Breast epithelium (tissue), 4 donors: ENCODE data around the gene PTPN21. TPM values are rescaled to one million over a fixed set of nuclear protein-coding genes. Genes with fewer than 3 reads are reported as not detected.

Experiments
- DNase-seq, 2 donors: peaks; one replicate each; pipeline ENCODE4 v3.0.0-alpha.2; 2019; ENCODE audit warnings: low spot score in 2 of 2
- H3K27ac ChIP-seq, 2 donors: fragments of 200-600 bp; sonication (generic) in 1 of 2; one replicate each; pipeline ENCODE4 v1.5.1; 2016 to 2019; ENCODE audit warnings: mild to moderate bottlenecking in 1 of 2
- H3K27me3 ChIP-seq, 2 donors: fragments of 200-600 bp; sonication (generic) in 1 of 2; one replicate each; pipeline versions ENCODE4 v1.5.1 to v1.6.0; 2017 to 2019; ENCODE audit warnings: control low read depth in 1 of 2, mild to moderate bottlenecking in 1 of 2
- H3K36me3 ChIP-seq: fragments of 200-600 bp; one replicate; pipeline ENCODE4 v1.5.1; 2019
- H3K4me1 ChIP-seq, 2 donors: fragments of 200-600 bp; sonication (generic); one replicate each; pipeline ENCODE4 v1.5.1; 2016 to 2019; ENCODE audit warnings: control low read depth in 1 of 2
- H3K4me3 ChIP-seq, 3 donors: fragments of 200-600 bp; sonication (generic); 1 replicate in 2 of 3; 2 replicates in 1 of 3; pipeline ENCODE4 v1.5.1; 2016 to 2019; ENCODE audit warnings: mild to moderate bottlenecking in 3 of 3, moderate library complexity in 2 of 3
- H3K9me3 ChIP-seq, 2 donors: fragments of 200-600 bp; sonication (generic) in 1 of 2; one replicate each; pipeline ENCODE4 v1.5.1; 2016 to 2019; ENCODE audit warnings: control low read depth in 1 of 2
- CTCF ChIP-seq, 3 donors: fragments of 450-650 bp; IDR thresholded peaks; one replicate each; pipeline ENCODE4 v1.5.1; 2016 to 2017; ENCODE audit warnings: antibody characterized with exemption in 3 of 3, mild to moderate bottlenecking in 3 of 3, moderate library complexity in 3 of 3
- POLR2A ChIP-seq: fragments of 450-650 bp; IDR thresholded peaks from one replicate; pipeline ENCODE4 v1.6.1; 2016; ENCODE audit warnings: antibody characterized with exemption, mild to moderate bottlenecking, moderate library complexity
- POLR2AphosphoS5 ChIP-seq, 3 donors: sonication (generic); formaldehyde crosslinking; IDR thresholded peaks; one replicate each; pipeline ENCODE4 v1.6.1; 2017; ENCODE audit warnings: antibody characterized with exemption in 3 of 3
- intact Hi-C: fragments of 100-400 bp; cut with DNase I; formaldehyde crosslinking; loops from one replicate; pipeline ENCODE4 v1.15.1; 2023; ENCODE audit warnings: low total_unique reads
- total RNA-seq, 3 donors: library from RNA; depleted of rRNA; stranded (reverse); fragments of >200 nt; gene quantifications; one replicate each; pipeline ENCODE4 v1.1.0, GENCODE V29; 2016

The PTPN21 gene
- total RNA-seq: 10 to 100 TPM; 14.4 to 18.1 (median 14.5) TPM

- no peaks in the 10 kb centered on the region for H3K27me3 ChIP-seq
- peak within 1 kb of the TSS; percentile 68 to 90 (median 72) for H3K4me3 ChIP-seq
- no peaks in the 10 kb centered on the region for H3K9me3 ChIP-seq
- intact Hi-C loops: no loop called here
- DNase-seq: peak; percentile 60 to 79
- H3K36me3 ChIP-seq: no peaks in the 10 kb centered on the region
- H3K4me1 ChIP-seq: peaks cover 0 to 4% of the 10 kb centered on the region in 2 donors
- peak within 1 kb of the TSS; percentile 92 to 94 for H3K27ac ChIP-seq
- peak; percentile 53 to 74 (median 60) for TF ChIP-seq POLR2AphosphoS5 (IDR thresholded peaks at IDR 0.05)
- TF ChIP-seq CTCF (IDR thresholded peaks at IDR 0.05): no peak
These were observed at the start of gene PTPN21 for GRCh38 chr14:88554457-88555286. Gene PTPN21 (minus strand): TSS chr14:88555007. CDS start chr14:88550417, 4,590 bp downstream.

- Histone ChIP-seq H3K9me3 (no peaks in the 10 kb centered on the region), H3K27me3 (no peaks in the 10 kb centered on the region), H3K4me3 (no peak overlapping the region), H3K4me1 (no peaks in the 10 kb centered on the region), H3K27ac (no peak overlapping the region), H3K36me3 (no peaks in the 10 kb centered on the region)
- no peak for DNase-seq
- TF ChIP-seq CTCF (IDR thresholded peaks at IDR 0.05) (no peak), POLR2AphosphoS5 (IDR thresholded peaks at IDR 0.05) (no peak), POLR2A (no peak)
- intact Hi-C loops: no loop called here
These were observed 49.4 kb upstream of the PTPN21 start for GRCh38 chr14:88604212-88604611.

DNA sequence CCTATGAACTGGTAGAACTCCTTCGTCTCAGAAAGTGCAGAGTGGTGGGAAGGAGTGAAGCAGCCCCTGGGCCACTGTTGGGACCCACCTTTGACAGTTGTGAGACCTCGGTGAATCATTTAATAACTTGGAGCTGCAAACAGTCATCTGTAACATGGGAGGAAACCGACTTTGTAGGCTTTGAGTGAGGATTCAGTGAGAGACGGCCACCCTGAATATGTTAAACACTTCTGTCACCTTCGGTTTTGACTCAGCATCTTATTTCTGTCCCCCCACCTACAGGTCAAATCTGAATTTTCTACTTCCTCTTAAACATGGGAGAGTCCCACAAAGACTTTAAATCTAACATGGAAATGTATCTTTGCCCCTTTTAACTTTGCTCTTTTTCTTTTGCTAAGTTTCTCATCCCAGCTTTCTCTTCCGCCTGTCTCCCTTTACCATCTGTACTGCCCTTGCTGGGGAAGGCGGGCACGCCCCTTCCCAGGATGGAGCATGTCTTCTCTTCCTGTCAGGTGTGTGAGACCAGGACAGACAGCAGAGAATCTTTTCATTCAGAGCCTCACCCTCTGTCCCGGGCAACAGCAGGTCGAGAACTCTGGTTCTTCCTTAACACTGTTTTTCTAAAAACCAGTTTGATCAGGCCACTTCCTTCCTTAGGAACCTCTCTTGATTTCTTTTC, 45.1 kb upstream of the PTPN21 start:
- H3K27ac ChIP-seq: no peak overlapping the region
- H3K9me3 ChIP-seq: no peaks in the 10 kb centered on the region
- H3K4me3 ChIP-seq: no peak overlapping the region
- no peaks in the 10 kb centered on the region for H3K36me3 ChIP-seq
- no peaks in the 10 kb centered on the region for H3K4me1 ChIP-seq
- TF ChIP-seq POLR2AphosphoS5 (IDR thresholded peaks at IDR 0.05) (no peak), POLR2A (no peak), CTCF (IDR thresholded peaks at IDR 0.05) (no peak)
- intact Hi-C loops: no loop called here
- DNase-seq: no peak
- no peaks in the 10 kb centered on the region for H3K27me3 ChIP-seq

GRCh38 chr14:88599326-88599725, 44.5 kb upstream of the PTPN21 start:
- TF ChIP-seq POLR2AphosphoS5 (IDR thresholded peaks at IDR 0.05): no peak
- no peak for TF ChIP-seq POLR2A
- TF ChIP-seq CTCF (IDR thresholded peaks at IDR 0.05): no peak

DNA sequence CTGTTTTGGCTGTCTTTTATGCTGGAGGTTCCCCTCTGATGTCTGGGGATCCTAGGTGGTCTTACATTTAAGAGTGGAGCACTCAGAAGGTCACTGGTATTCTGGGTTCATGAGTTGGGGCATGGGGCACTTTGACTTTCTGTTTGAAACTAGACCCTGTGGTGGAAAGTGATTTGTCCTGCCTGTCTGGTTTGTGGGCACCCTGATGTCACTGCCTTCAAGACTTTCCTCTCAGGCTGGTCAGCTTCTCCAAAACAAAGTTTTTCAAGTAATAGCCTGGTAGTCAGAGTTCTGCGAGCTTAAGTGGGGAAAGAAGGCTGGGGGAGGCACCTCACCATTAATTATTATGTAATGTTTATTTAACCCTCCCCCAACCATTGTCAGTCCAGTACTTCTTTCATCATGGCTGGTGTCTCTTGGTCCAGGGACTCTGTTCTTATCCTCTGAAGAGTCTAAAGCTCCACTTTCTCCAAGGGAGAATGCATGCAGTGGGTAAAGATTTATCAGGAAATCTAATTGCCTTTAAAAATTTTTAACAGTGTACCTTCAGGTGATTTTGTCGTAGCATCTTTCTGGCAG, 43.4 kb upstream of the PTPN21 start:
- Histone ChIP-seq H3K4me3 (no peak overlapping the region), H3K27ac (no peak overlapping the region), H3K4me1 (no peaks in the 10 kb centered on the region), H3K9me3 (no peaks in the 10 kb centered on the region), H3K36me3 (no peaks in the 10 kb centered on the region), H3K27me3 (no peaks in the 10 kb centered on the region)
- intact Hi-C loops: no loop called here
- TF ChIP-seq POLR2A: no peak
- no peak for TF ChIP-seq POLR2AphosphoS5 (IDR thresholded peaks at IDR 0.05)
- no peak for DNase-seq

More at GRCh38 chr14:88599326-88599725, 44.5 kb upstream of the PTPN21 start:
- DNase-seq: no peak
- Histone ChIP-seq H3K4me1 (no peaks in the 10 kb centered on the region), H3K4me3 (no peak overlapping the region), H3K27me3 (no peaks in the 10 kb centered on the region), H3K9me3 (no peaks in the 10 kb centered on the region), H3K27ac (no peak overlapping the region), H3K36me3 (no peaks in the 10 kb centered on the region)
- intact Hi-C loops: no loop called here
